Measurements from ENCODE around the gene DACT3. TPM values are rescaled to one million over a fixed set of nuclear protein-coding genes. Genes with fewer than 3 reads are reported as not detected.
A peak's percentile ranks its signal among the peaks of the same experiment; 100 is the strongest.

Gene DACT3
- total and polyA plus RNA-seq, 4 donors, result 0.32 to 1.4 (median 1.0) TPM

DNA sequence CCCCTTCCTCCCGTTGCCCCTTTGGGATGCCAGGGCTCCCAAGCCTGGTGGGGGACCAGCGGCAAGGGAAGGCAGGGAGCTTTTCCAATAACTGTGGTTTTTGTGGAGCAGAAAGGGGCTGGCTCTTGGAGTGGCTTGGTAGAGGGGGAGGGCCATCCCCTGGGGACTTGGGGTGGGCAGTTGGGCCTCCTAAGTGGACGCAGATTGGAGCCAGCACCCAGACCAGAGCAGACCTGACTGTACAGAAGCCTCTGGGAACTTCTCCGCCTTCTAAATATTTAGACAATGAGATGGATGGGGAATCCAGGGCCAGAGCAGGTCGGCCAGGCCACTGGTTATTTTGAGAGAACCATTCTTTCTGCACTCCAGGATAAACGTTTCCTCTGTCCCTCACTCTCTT, 40.3 kb downstream of the DACT3 start:
- Histone ChIP-seq H3K27me3 (ENCODE audit: control insufficient read depth in 4 of 4, insufficient read depth in 4 of 4, low read length in 3 of 4) (no peaks in the 10 kb centered on the region), H3K27ac (ENCODE audit: low read depth in 1 of 2, low read length in 2 of 2) (peak overlapping the region in 1 of 2 donors; percentile 35), H3K36me3 (ENCODE audit: control insufficient read depth in 4 of 4, insufficient read depth in 3 of 4, low read depth in 1 of 4, low read length in 3 of 4) (no peaks in the 10 kb centered on the region), H3K4me1 (ENCODE audit: control insufficient read depth in 4 of 4, insufficient read depth in 4 of 4, low read length in 3 of 4) (peaks cover 0 to 8% (median 3%) of the 10 kb centered on the region in 4 donors), H3K4me3 (ENCODE audit: low read depth in 1 of 3, low read length in 3 of 3) (no peak overlapping the region), H3K9ac (ENCODE audit: low read depth in 1 of 2, low read length in 2 of 2) (no peak overlapping the region), H3K9me3 (ENCODE audit: control insufficient read depth in 4 of 4, low read length in 3 of 4) (no peaks in the 10 kb centered on the region)
- WGBS, result 66% methylated on average over 6 of the region's 6 CpGs
- no peak for DNase-seq (ENCODE audit: low spot score)
- TF ChIP-seq MAX (IDR thresholded peaks at IDR 0.05) (no peak), FOXA1 (IDR thresholded peaks at IDR 0.05) (no peak), FOXA2 (IDR thresholded peaks at IDR 0.05) (no peak), SP1 (IDR thresholded peaks at IDR 0.05) (no peak), YY1 (IDR thresholded peaks at IDR 0.05) (no peak), HNF4G (IDR thresholded peaks at IDR 0.05) (no peak), CTCF (IDR thresholded peaks at IDR 0.05; ENCODE audit: low read depth, low read length, missing input control) (no peak), NR2F2 (IDR thresholded peaks at IDR 0.05) (no peak), RAD21 (IDR thresholded peaks at IDR 0.05) (no peak), RXRA (IDR thresholded peaks at IDR 0.05) (no peak)
- TF ChIP-seq, protein P1, sequence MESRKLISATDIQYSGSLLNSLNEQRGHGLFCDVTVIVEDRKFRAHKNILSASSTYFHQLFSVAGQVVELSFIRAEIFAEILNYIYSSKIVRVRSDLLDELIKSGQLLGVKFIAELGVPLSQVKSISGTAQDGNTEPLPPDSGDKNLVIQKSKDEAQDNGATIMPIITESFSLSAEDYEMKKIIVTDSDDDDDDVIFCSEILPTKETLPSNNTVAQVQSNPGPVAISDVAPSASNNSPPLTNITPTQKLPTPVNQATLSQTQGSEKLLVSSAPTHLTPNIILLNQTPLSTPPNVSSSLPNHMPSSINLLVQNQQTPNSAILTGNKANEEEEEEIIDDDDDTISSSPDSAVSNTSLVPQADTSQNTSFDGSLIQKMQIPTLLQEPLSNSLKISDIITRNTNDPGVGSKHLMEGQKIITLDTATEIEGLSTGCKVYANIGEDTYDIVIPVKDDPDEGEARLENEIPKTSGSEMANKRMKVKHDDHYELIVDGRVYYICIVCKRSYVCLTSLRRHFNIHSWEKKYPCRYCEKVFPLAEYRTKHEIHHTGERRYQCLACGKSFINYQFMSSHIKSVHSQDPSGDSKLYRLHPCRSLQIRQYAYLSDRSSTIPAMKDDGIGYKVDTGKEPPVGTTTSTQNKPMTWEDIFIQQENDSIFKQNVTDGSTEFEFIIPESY (IDR thresholded peaks at IDR 0.05), result no peak
- TF ChIP-seq, protein P2, sequence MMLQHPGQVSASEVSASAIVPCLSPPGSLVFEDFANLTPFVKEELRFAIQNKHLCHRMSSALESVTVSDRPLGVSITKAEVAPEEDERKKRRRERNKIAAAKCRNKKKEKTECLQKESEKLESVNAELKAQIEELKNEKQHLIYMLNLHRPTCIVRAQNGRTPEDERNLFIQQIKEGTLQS (IDR thresholded peaks at IDR 0.05), result no peak

DNA sequence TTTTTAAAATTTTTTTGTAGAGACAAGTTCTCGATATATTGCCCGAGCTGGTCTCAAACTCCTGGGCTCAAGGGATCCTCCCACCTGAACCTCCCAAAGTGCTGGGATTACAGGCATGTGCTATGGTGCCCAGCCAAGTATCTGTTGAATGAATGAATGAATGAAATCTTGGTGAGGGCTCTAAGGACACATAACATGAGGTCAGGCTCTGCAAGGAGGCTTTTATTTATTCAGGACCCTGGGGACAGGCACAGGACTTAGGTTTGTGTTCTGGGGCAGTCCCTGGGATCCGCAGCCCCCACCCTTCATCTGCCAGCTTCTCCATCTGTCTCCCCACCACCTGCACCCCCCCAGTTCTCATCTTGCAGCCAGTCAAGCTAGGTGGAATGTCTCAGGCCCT, 40.7 kb downstream of the DACT3 start:
- H3K9ac ChIP-seq (ENCODE audit: low read depth in 1 of 2, low read length in 2 of 2), result no peak overlapping the region
- DNase-seq (ENCODE audit: low spot score), result no peak
- TF ChIP-seq CTCF (IDR thresholded peaks at IDR 0.05; ENCODE audit: low read depth, low read length, missing input control), result no peak
- no peak for TF ChIP-seq TAF1 (conservative IDR thresholded peaks at IDR 0.05)
- H3K36me3 ChIP-seq (ENCODE audit: control insufficient read depth in 4 of 4, insufficient read depth in 3 of 4, low read depth in 1 of 4, low read length in 3 of 4), result no peaks in the 10 kb centered on the region
- no peak overlapping the region for H3K27ac ChIP-seq (ENCODE audit: low read depth in 1 of 2, low read length in 2 of 2)
- no peak overlapping the region for H3K4me3 ChIP-seq (ENCODE audit: low read depth in 1 of 3, low read length in 3 of 3)
- peaks cover 0 to 8% (median 3%) of the 10 kb centered on the region in 4 donors for H3K4me1 ChIP-seq (ENCODE audit: control insufficient read depth in 4 of 4, insufficient read depth in 4 of 4, low read length in 3 of 4)
- 89% methylated on average over 3 of the region's 3 CpGs for WGBS
- H3K9me3 ChIP-seq (ENCODE audit: control insufficient read depth in 4 of 4, low read length in 3 of 4), result no peaks in the 10 kb centered on the region
- H3K27me3 ChIP-seq (ENCODE audit: control insufficient read depth in 4 of 4, insufficient read depth in 4 of 4, low read length in 3 of 4), result no peaks in the 10 kb centered on the region
